HG03039 (cell line): ENCODE results near the gene TBC1D22A.

Source experiments
- ATAC-seq: cut with Tn5 transposase; IDR thresholded peaks from one replicate; pipeline ENCODE4 v1.9.1; 2021; ENCODE audit warnings: mild to moderate bottlenecking, moderate library complexity; ENCODE audit not compliant: unreplicated experiment

Gene TBC1D22A

GRCh38 chr22:46947516-46948257 is 185.2 kb downstream of the TBC1D22A start:
- ATAC-seq = no peak

- ATAC-seq = no peak
Measured at GRCh38 chr22:46948411-46949144, 186.1 kb downstream of the TBC1D22A start.

GRCh38 chr22:46951350-46951749 is 188.9 kb downstream of the TBC1D22A start:
- no peak for ATAC-seq

- no peak for ATAC-seq
Measured at GRCh38 chr22:46951973-46952372, 189.5 kb downstream of the TBC1D22A start.

GRCh38 chr22:46953968-46954765 is 191.7 kb downstream of the TBC1D22A start:
- no peak for ATAC-seq

- ATAC-seq = no peak
Measured at GRCh38 chr22:46954781-46955180, 192.3 kb downstream of the TBC1D22A start.

- no peak for ATAC-seq
Measured at GRCh38 chr22:46956498-46957215, 194.2 kb downstream of the TBC1D22A start.

- ATAC-seq = no peak
Measured at GRCh38 chr22:46957521-46957920, 195.1 kb downstream of the TBC1D22A start.

GRCh38 chr22:46958191-46958590 is 195.7 kb downstream of the TBC1D22A start:
- no peak for ATAC-seq

- no peak for ATAC-seq
Measured at GRCh38 chr22:46958658-46959057, 196.2 kb downstream of the TBC1D22A start.

- no peak for ATAC-seq
Measured at GRCh38 chr22:46959369-46959768, 196.9 kb downstream of the TBC1D22A start.

GRCh38 chr22:46961591-46962295 is 199.3 kb downstream of the TBC1D22A start:
- ATAC-seq = no peak

- no peak for ATAC-seq
Measured at GRCh38 chr22:46962406-46962805, 200.0 kb downstream of the TBC1D22A start.

- ATAC-seq = no peak
Measured at GRCh38 chr22:46963672-46964545, 201.5 kb downstream of the TBC1D22A start.

- ATAC-seq = no peak
Measured at GRCh38 chr22:46964773-46965550, 202.5 kb downstream of the TBC1D22A start.

GRCh38 chr22:46965555-46966494 is 203.4 kb downstream of the TBC1D22A start:
- ATAC-seq = no peak

GRCh38 chr22:46966495-46966845 is 204.0 kb downstream of the TBC1D22A start:
- no peak for ATAC-seq

GRCh38 chr22:46966846-46967245 is 204.4 kb downstream of the TBC1D22A start:
- ATAC-seq = no peak
